ENCODE measurements around the gene LPA. TPM values are rescaled to one million over a fixed set of nuclear protein-coding genes. Genes with fewer than 3 reads are reported as not detected.

The LPA gene
- total and polyA plus RNA-seq, 2 donors (not counting 1 experiment from before 2014, with no cell fraction given) = not detected

DNA sequence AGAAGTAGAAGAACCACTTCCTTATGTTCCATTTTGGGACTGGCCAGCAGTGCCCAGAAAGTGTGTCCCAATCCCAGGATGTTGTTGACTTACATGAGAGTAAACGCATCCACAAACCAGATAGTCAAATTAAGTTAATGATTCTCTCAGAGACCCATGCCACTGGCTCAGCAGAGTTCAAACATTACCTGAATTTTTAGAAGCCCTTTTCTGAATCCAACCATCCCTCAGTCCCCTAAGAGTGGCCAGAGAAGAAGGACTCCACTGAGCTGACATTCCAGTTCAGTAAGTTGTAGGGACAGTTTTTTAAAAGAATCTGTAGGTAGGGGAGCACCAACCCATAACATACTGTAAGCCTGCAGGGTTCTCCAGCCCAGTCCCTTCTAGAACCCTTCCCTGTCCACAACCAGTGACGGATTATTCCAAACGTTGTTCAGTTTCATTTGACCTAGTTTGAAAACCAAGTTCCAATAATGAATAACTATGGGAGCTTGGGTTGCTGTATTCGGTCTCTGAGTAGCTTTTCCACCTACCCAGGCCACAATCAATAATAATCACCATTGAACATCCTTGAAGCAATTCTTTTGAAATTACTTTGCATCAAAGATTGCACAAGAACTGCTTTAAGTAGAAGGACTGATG lies 153.0 kb downstream of the LPA start:
- ChIA-PET POLR2A (no interaction called here), CTCF (interaction anchor here (0.7 to 1.1 kb wide), 3 partner anchors 8 to 634 kb away, joined by 3 to 8 read pairs (median 3); no protein-coding TSS in a partner anchor)
- H3K4me3 ChIP-seq (ENCODE audit: control extremely low read depth in 1 of 5, extremely low read depth in 1 of 5, insufficient read depth in 1 of 5, low read depth in 2 of 5, low read length in 4 of 5) = no peak overlapping the region
- WGBS (ENCODE audit: insufficient coverage) = no CpG with 5 or more reads among the region's 4 CpGs
- H3K79me2 ChIP-seq (ENCODE audit: control insufficient read depth, insufficient read depth, low read length) = no peaks in the 10 kb centered on the region
- peaks cover 0 to 8% (median 0%) of the 10 kb centered on the region in 4 experiments for H3K27me3 ChIP-seq (replicated peaks in 1 of 4; ENCODE audit: control extremely low read depth in 1 of 4, control insufficient read depth in 3 of 4, insufficient read depth in 4 of 4, low read length in 3 of 4)
- no peaks in the 10 kb centered on the region for H3K4me1 ChIP-seq (ENCODE audit: control insufficient read depth in 2 of 2, insufficient read depth in 2 of 2, low read length in 2 of 2)
- DNase-seq = no peak
- H2AFZ ChIP-seq (ENCODE audit: insufficient read depth, low read depth, low read length, poor library complexity, severe bottlenecking) = no peak overlapping the region
- Mint-ChIP-seq H3K4me1 (no peaks in the 10 kb centered on the region), H3K27me3 (peaks cover 62% of the 10 kb centered on the region), H3K4me3 (no peak overlapping the region), H3K9me3 (ENCODE audit: insufficient read depth) (no peaks in the 10 kb centered on the region), H3K27ac (no peak overlapping the region)
- intact Hi-C loops (cut with micrococcal nuclease) = no loop called here
- no peak for TF ChIP-seq EZH2 (IDR thresholded peaks at IDR 0.05; ENCODE audit: borderline replicate concordance, insufficient read depth, low read depth, low read length, poor library complexity, severe bottlenecking)
- TF ChIP-seq, protein P1, sequence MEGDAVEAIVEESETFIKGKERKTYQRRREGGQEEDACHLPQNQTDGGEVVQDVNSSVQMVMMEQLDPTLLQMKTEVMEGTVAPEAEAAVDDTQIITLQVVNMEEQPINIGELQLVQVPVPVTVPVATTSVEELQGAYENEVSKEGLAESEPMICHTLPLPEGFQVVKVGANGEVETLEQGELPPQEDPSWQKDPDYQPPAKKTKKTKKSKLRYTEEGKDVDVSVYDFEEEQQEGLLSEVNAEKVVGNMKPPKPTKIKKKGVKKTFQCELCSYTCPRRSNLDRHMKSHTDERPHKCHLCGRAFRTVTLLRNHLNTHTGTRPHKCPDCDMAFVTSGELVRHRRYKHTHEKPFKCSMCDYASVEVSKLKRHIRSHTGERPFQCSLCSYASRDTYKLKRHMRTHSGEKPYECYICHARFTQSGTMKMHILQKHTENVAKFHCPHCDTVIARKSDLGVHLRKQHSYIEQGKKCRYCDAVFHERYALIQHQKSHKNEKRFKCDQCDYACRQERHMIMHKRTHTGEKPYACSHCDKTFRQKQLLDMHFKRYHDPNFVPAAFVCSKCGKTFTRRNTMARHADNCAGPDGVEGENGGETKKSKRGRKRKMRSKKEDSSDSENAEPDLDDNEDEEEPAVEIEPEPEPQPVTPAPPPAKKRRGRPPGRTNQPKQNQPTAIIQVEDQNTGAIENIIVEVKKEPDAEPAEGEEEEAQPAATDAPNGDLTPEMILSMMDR (IDR thresholded peaks at IDR 0.05) = no peak
- H3K4me2 ChIP-seq (replicated peaks; ENCODE audit: low read depth, low read length, poor library complexity, severe bottlenecking) = no peak overlapping the region
- peaks cover 0 to 6% (median 0%) of the 10 kb centered on the region in 3 donors for H3K9me3 ChIP-seq (ENCODE audit: control extremely low read depth in 1 of 3, control insufficient read depth in 2 of 3, insufficient read depth in 1 of 3, low read length in 2 of 3)
- no peak overlapping the region for H3K9ac ChIP-seq (ENCODE audit: low read length)
- no peaks in the 10 kb centered on the region for H4K20me1 ChIP-seq (ENCODE audit: control insufficient read depth, insufficient read depth, low read length, poor library complexity, severe bottlenecking)
- H3K36me3 ChIP-seq (replicated peaks in 1 of 2; ENCODE audit: control extremely low read depth in 1 of 2, control insufficient read depth in 1 of 2, extremely low read depth in 1 of 2, insufficient read depth in 2 of 2, low read length in 1 of 2) = no peaks in the 10 kb centered on the region
- H3K27ac ChIP-seq (ENCODE audit: low read length in 2 of 2) = no peak overlapping the region
- ATAC-seq (ENCODE audit: low read depth) = no peak

DNA sequence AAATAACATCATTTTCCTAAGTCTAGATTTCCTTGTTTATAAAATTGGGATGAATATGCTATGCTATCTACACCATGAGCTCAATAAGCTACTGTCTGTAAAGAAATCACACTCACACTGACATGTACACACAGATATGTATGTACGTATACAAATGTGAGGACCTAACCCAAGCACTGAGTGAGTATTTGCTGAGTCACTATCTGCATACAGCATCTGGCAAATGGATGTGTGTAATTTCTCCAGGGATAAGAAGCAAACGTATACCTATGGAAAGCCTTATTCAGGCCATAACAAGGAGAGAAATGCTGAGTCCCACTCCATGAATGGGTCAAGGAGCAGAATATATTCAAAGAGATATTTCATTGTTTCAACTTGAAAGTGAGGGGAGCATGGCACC lies 153.9 kb downstream of the LPA start:
- Histone ChIP-seq H4K20me1 (ENCODE audit: control insufficient read depth, insufficient read depth, low read length, poor library complexity, severe bottlenecking) (no peaks in the 10 kb centered on the region), H2AFZ (ENCODE audit: insufficient read depth, low read depth, low read length, poor library complexity, severe bottlenecking) (no peak overlapping the region)
- TF ChIP-seq, protein P1 (IDR thresholded peaks at IDR 0.05) = no peak
- no peak for TF ChIP-seq EZH2 (IDR thresholded peaks at IDR 0.05; ENCODE audit: borderline replicate concordance, insufficient read depth, low read depth, low read length, poor library complexity, severe bottlenecking)

More for the DNA sequence above, 153.9 kb downstream of the LPA start:
- Histone ChIP-seq H3K4me1 (ENCODE audit: control insufficient read depth in 2 of 2, insufficient read depth in 2 of 2, low read length in 2 of 2) (no peaks in the 10 kb centered on the region), H3K79me2 (ENCODE audit: control insufficient read depth, insufficient read depth, low read length) (no peaks in the 10 kb centered on the region), H3K9ac (ENCODE audit: low read length) (no peak overlapping the region), H3K27ac (ENCODE audit: low read length in 2 of 2) (no peak overlapping the region), H3K36me3 (replicated peaks in 1 of 2; ENCODE audit: control extremely low read depth in 1 of 2, control insufficient read depth in 1 of 2, extremely low read depth in 1 of 2, insufficient read depth in 2 of 2, low read length in 1 of 2) (no peaks in the 10 kb centered on the region), H3K4me2 (replicated peaks; ENCODE audit: low read depth, low read length, poor library complexity, severe bottlenecking) (no peak overlapping the region), H3K27me3 (replicated peaks in 1 of 4; ENCODE audit: control extremely low read depth in 1 of 4, control insufficient read depth in 3 of 4, insufficient read depth in 4 of 4, low read length in 3 of 4) (peaks cover 0 to 8% (median 0%) of the 10 kb centered on the region in 4 experiments), H3K9me3 (ENCODE audit: control extremely low read depth in 1 of 3, control insufficient read depth in 2 of 3, insufficient read depth in 1 of 3, low read length in 2 of 3) (peaks cover 0 to 6% (median 0%) of the 10 kb centered on the region in 3 donors), H3K4me3 (ENCODE audit: control extremely low read depth in 1 of 5, extremely low read depth in 1 of 5, insufficient read depth in 1 of 5, low read depth in 2 of 5, low read length in 4 of 5) (no peak overlapping the region)
- 0% methylated on average over 1 of the region's 2 CpGs for WGBS (ENCODE audit: insufficient coverage)
- no peak for ATAC-seq (ENCODE audit: low read depth)
- no peak overlapping the region for H3K4me3 Mint-ChIP-seq
- peaks cover 62% of the 10 kb centered on the region for H3K27me3 Mint-ChIP-seq
- H3K9me3 Mint-ChIP-seq (ENCODE audit: insufficient read depth) = no peaks in the 10 kb centered on the region
- POLR2A ChIA-PET = no interaction called here
- DNase-seq = no peak
- no peaks in the 10 kb centered on the region for H3K4me1 Mint-ChIP-seq
- CTCF ChIA-PET = interaction anchor here (1.4 kb wide), 1 partner anchor 9 kb away, joined by 3 read pairs; no protein-coding TSS in a partner anchor
- H3K27ac Mint-ChIP-seq = no peak overlapping the region
- intact Hi-C loops (cut with micrococcal nuclease) = no loop called here
